Keratinocyte (primary cell): Measurements from ENCODE around the gene RNASE8. TPM values are rescaled to one million over a fixed set of nuclear protein-coding genes. Genes with fewer than 3 reads are reported as not detected.

ENCODE experiments used
- DNase-seq: peaks from one replicate; pipeline ENCODE4 v3.0.0-alpha.2; 2011; ENCODE audit warnings: low read depth, missing footprints, low spot score
- FAIRE-seq: peaks from 2 replicates; lab custom pipeline; 2011; peaks lifted over from hg19 to GRCh38; lab: Jason Lieb, UNC
- H2AFZ ChIP-seq: 2 replicates; pipeline ENCODE4 v1.6.0; 2012; ENCODE audit warnings: low read length, control low read depth, inconsistent platforms; ENCODE audit not compliant: control insufficient read depth
- H3K27ac ChIP-seq: 2 replicates; pipeline ENCODE4 v1.5.1; 2011; ENCODE audit warnings: low read length; ENCODE audit not compliant: control insufficient read depth, insufficient read depth
- H3K27me3 ChIP-seq: 3 replicates; pipeline ENCODE4 v1.6.0; 2011; ENCODE audit warnings: low read length; ENCODE audit not compliant: control insufficient read depth, insufficient read depth; ENCODE audit errors: extremely low read depth
- H3K36me3 ChIP-seq, 2 experiments: 2 replicates in 1 of 2; 3 replicates in 1 of 2; pipeline ENCODE4 v1.5.1; 2011; ENCODE audit warnings: low read length in 2 of 2, mild to moderate bottlenecking in 1 of 2; ENCODE audit not compliant: control insufficient read depth in 2 of 2, insufficient read depth in 2 of 2; ENCODE audit errors: extremely low read depth in 1 of 2
- H3K4me1 ChIP-seq: 3 replicates; pipeline ENCODE4 v1.5.1; 2011; ENCODE audit warnings: low read length; ENCODE audit not compliant: control insufficient read depth, insufficient read depth; ENCODE audit errors: extremely low read depth
- H3K4me2 ChIP-seq: 3 replicates; pipeline ENCODE4 v1.6.0; 2011; ENCODE audit warnings: low read depth, low read length; ENCODE audit not compliant: control insufficient read depth, insufficient read depth; ENCODE audit errors: extremely low read depth
- H3K4me3 ChIP-seq, 3 experiments: fragments of 200-600 bp in 1 of 3; sonication (generic) in 1 of 3; 2 replicates in 2 of 3; 3 replicates in 1 of 3; pipeline ENCODE4 v1.5.1; 2011 to 2016; ENCODE audit warnings: low read length in 3 of 3, mild to moderate bottlenecking in 3 of 3, control low read depth in 2 of 3, inconsistent platforms in 1 of 3, low read depth in 1 of 3, mixed read lengths in 1 of 3, mixed run types in 1 of 3, moderate library complexity in 1 of 3; ENCODE audit not compliant: control insufficient read depth in 2 of 3, insufficient read depth in 2 of 3; ENCODE audit errors: extremely low read depth in 1 of 3
- H3K79me2 ChIP-seq: 2 replicates; pipeline ENCODE4 v1.6.0; 2012; ENCODE audit warnings: low read length; ENCODE audit not compliant: control insufficient read depth, insufficient read depth
- H3K9ac ChIP-seq: 3 replicates; pipeline ENCODE4 v1.6.0; 2011; ENCODE audit warnings: low read length; ENCODE audit not compliant: control insufficient read depth, insufficient read depth; ENCODE audit errors: extremely low read depth
- H3K9me1 ChIP-seq: 3 replicates; pipeline ENCODE4 v1.6.0; 2011; ENCODE audit warnings: low read length; ENCODE audit not compliant: control insufficient read depth, insufficient read depth; ENCODE audit errors: extremely low read depth
- H3K9me3 ChIP-seq: 2 replicates; pipeline ENCODE4 v1.5.1; 2012; ENCODE audit warnings: low read depth, low read length; ENCODE audit not compliant: control insufficient read depth
- H4K20me1 ChIP-seq: 3 replicates; pipeline ENCODE4 v1.6.0; 2011; ENCODE audit warnings: low read length; ENCODE audit not compliant: control insufficient read depth, insufficient read depth; ENCODE audit errors: extremely low read depth
- EZH2 ChIP-seq: IDR thresholded peaks from one replicate; pipeline ENCODE4 v1.6.1; 2012; ENCODE audit warnings: inconsistent platforms, mild to moderate bottlenecking, low read length, moderate library complexity
- dilution Hi-C: fragments of 300-500 bp; cut with MboI; formaldehyde crosslinking; loops from one replicate; pipeline ENCODE4 v1.7.0; 2020; ENCODE audit warnings: low sequenced_read_pairs; ENCODE audit not compliant: extremely low pct_ligation_motif_present
- polyA plus RNA-seq, 5 experiments: library from polyadenylated mRNA; depleted of rRNA in 3 of 5; stranded (reverse) in 3 of 5; stranded (forward) in 1 of 5; unstranded in 1 of 5; fragments of >200 nt; gene quantifications; 1 replicate in 1 of 5; 2 replicates in 3 of 5; 3 replicates in 1 of 5; pipeline versions ENCODE4 v1.2.1 to v1.2.3, GENCODE V29; 2011 to 2012; ENCODE audit warnings: missing spikeins in 2 of 5, low read depth in 1 of 5, low replicate concordance in 1 of 5
- TF ChIP-seq, protein P1 (sequence below), 3 experiments: IDR thresholded peaks in 1 of 3; conservative IDR thresholded peaks in 1 of 3; optimal IDR thresholded peaks in 1 of 3; 2 replicates in 2 of 3; 3 replicates in 1 of 3; pipeline versions ENCODE3 to v1.5.1; 2011; ENCODE audit warnings: low read length in 3 of 3, mild to moderate bottlenecking in 3 of 3, moderate library complexity in 2 of 3, control low read depth in 1 of 3, inconsistent platforms in 1 of 3; ENCODE audit not compliant: insufficient read depth in 2 of 3; ENCODE audit errors: extremely low read depth in 1 of 3

The RNASE8 gene
- polyA plus RNA-seq, 1 donor (not counting 4 experiments of a cell fraction or from before 2014, with no cell fraction given), result not detected

DNA sequence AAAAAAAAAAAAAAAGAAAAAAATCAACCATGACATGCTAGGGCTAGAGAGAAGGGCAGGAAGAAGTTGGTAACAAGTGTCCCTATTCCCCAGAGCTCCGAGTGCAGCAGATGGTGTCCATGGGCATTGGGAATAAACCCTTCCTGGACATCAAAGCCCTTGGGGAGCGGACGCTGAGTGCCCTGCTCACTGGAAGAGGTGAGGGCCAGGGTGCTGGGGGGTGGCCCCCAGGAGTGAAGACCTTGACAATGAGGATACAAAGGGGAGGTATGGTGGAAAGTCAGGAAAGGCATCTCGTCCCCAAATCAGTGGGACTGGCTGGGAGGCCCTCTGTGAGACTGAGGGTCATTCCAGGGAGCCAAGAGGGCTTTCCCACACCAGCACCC lies 29.3 kb downstream of the RNASE8 start:
- Histone ChIP-seq H3K9me1 (peaks cover 3% of the 10 kb centered on the region), H4K20me1 (no peaks in the 10 kb centered on the region), H3K9me3 (no peaks in the 10 kb centered on the region), H3K27me3 (no peaks in the 10 kb centered on the region), H3K4me3 (no peak overlapping the region), H3K9ac (no peak overlapping the region), H3K27ac (no peak overlapping the region), H3K36me3 (peaks cover 9 to 19% of the 10 kb centered on the region in 2 experiments), H3K4me2 (no peak overlapping the region), H3K4me1 (peaks cover 17% of the 10 kb centered on the region), H2AFZ (no peak overlapping the region), H3K79me2 (no peaks in the 10 kb centered on the region)
- FAIRE-seq (no peak), DNase-seq (no peak)
- dilution Hi-C loops, result no loop called here
- TF ChIP-seq EZH2, result no peak
- TF ChIP-seq, protein P1, sequence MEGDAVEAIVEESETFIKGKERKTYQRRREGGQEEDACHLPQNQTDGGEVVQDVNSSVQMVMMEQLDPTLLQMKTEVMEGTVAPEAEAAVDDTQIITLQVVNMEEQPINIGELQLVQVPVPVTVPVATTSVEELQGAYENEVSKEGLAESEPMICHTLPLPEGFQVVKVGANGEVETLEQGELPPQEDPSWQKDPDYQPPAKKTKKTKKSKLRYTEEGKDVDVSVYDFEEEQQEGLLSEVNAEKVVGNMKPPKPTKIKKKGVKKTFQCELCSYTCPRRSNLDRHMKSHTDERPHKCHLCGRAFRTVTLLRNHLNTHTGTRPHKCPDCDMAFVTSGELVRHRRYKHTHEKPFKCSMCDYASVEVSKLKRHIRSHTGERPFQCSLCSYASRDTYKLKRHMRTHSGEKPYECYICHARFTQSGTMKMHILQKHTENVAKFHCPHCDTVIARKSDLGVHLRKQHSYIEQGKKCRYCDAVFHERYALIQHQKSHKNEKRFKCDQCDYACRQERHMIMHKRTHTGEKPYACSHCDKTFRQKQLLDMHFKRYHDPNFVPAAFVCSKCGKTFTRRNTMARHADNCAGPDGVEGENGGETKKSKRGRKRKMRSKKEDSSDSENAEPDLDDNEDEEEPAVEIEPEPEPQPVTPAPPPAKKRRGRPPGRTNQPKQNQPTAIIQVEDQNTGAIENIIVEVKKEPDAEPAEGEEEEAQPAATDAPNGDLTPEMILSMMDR (optimal IDR thresholded peaks at IDR 0.05 in 1 of 3, IDR thresholded peaks at IDR 0.05 in 1 of 3, conservative IDR thresholded peaks at IDR 0.05 in 1 of 3; ENCODE audit: extremely low read depth in 1 of 3, insufficient read depth in 2 of 3, low read length in 3 of 3), result no peak

DNA sequence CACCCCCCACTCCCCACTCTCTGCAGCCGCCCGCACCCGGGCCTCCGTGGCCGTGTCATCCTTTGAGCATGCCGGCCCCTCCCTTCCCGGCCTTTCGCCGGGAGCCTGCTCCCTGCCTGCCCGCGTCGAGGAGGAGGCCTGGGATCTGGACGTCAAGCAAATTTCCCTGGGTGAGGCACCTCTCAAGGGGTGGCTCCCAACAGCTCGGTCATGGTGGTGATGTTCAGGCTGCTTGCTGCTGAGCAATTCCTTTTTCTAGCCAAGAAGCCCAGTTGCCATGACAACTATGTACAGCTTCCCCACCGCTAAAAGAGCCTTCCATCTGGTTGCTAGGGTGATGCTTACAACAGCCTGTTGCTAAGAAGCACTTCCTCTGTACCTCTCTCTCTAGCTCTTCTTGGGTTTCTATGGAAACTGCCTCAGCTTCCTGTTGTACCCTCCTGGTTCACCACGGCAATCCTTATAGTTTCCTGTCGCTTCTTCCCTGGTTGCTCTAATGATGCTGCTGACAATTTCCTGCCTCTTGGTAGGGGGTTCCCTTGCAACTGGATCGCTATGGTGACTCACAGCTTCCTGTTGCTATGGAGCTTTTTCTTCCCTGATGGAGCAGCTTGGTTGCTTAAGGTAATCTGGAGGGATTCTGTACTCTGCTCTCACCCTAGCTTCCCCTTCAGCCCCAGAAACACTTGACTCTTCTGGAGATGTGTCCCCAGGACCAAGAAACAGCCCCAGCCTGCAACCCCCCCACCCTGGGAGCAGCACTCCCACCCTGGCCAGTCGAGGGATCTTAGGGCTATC lies 29.9 kb downstream of the RNASE8 start:
- Histone ChIP-seq H3K4me3 (no peak overlapping the region), H3K9ac (no peak overlapping the region), H3K9me3 (no peaks in the 10 kb centered on the region), H3K27me3 (no peaks in the 10 kb centered on the region), H3K79me2 (no peaks in the 10 kb centered on the region), H2AFZ (no peak overlapping the region), H3K4me1 (peaks cover 17% of the 10 kb centered on the region), H3K4me2 (no peak overlapping the region), H3K9me1 (peaks cover 3% of the 10 kb centered on the region), H4K20me1 (no peaks in the 10 kb centered on the region), H3K27ac (no peak overlapping the region), H3K36me3 (peaks cover 12 to 19% of the 10 kb centered on the region in 2 experiments)
- DNase-seq (no peak), FAIRE-seq (peak; percentile 75)
- no peak for TF ChIP-seq EZH2
- TF ChIP-seq, protein P1 (optimal IDR thresholded peaks at IDR 0.05 in 1 of 3, IDR thresholded peaks at IDR 0.05 in 1 of 3, conservative IDR thresholded peaks at IDR 0.05 in 1 of 3; ENCODE audit: extremely low read depth in 1 of 3, insufficient read depth in 2 of 3, low read length in 3 of 3), result no peak
- dilution Hi-C loops, result no loop called here
